GM21825 (cell line): Measurements from ENCODE around the gene AFF3.
"Not testable (repeated sequence)": the region's sequence is repeated elsewhere in the genome, so short reads cannot be mapped to it uniquely, and the experiment has no call there.

Source experiments
- ATAC-seq: cut with Tn5 transposase; IDR thresholded peaks from one replicate; pipeline ENCODE4 v1.9.1; 2021; ENCODE audit warnings: mild to moderate bottlenecking, moderate library complexity; ENCODE audit not compliant: unreplicated experiment

Gene AFF3

DNA sequence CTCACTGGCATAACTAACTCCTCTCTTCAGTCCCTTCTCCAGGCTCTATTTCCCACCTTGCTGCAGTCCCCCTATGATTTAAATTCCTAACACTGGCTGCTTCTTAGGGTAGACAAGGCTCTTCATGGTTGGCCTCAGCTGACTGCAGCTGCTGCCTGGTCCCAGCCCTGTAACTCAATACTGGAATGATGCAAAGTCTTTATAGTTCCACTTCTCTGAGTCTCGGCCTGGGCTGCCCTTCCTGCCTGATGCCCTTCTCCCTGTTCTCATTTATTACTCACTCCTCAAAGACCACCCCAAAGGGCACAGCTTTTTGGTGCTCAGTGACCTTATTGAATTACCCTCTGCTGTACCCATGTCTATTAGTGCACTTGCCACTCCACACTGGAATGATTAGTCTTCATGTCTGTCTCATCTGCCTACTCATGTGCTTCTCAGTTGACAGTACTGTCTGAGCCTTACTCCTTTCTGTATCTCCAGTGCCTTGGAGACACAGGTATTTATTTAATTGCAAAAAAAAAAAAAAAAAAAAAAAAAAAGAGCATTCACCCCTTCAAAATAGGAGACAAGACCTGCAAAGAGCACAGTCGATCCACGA is 453.1 kb downstream of the AFF3 start:
- no peak for ATAC-seq

DNA sequence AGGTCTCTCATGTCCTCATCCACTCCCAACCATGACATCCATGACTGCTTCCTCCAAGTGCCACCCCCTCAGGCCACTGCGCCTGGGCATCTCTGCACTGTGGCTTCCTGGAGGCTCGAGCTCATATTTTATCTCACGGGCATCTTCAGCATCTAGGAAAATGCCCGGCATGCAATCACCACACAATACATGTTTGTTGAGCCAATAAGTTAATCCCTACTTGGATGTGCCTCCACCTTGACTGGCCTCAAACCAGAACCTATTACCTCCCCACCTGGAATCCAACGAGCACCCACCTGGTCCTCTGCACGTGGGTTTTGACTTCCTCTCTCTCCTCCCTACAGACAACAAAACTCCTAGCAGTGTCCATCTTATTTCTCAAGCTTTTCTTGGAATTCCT is 453.7 kb downstream of the AFF3 start:
- no peak for ATAC-seq

DNA sequence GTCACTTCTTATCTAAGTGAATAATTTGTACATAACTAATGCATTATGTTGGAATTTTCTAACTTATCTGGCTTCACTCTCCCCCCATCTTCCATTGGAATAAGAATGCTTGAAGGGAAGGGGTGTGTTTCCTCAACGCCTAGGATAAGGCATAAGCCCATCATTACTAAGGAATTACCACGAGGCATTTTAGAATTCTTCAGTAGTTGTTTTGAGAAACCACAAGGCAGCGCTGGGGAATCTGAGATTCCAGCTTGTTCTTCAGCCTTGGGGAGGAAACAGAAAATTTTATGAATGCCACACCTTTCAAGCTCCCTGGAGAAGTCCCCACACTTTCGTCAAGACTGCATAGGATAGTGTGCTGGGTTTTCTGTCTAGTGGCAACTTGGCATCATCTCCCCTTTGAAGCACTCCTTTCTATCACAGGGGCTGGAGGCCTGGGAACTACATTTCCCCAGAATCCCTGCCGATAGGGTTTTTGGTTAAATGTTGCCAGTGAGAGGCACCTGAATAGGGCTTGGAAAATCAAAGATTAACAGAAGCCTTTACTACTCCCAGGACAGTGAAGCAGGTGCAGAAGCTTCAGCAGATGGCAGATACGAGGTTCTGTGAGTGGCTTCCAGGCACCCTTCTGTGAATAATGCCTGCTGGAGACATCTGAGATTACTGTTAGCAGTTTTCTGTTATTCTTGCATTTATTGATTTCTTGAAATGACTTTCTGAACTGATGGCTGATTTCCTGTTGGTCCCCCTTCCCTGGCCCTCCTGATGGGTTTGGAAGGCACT is 459.9 kb downstream of the AFF3 start:
- ATAC-seq = no peak

DNA sequence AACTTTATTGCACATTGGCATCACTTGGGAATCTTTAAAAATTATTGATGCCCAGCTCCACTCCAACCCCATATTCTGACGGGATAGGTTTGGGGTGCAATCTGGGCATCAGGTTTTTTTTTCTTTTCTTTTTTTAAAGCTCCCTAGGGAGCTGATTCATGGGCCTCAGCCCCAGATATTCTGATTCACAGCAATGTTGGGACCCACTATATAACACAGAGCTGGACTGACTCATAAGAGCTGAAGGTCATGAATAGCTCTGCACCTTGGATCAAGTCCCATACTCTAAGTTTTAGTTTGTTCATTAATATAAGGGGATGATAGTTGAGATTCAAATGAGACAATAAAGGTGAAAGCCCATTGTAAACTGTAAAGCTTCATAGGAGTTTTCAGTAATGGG is 461.4 kb downstream of the AFF3 start:
- no peak for ATAC-seq

DNA sequence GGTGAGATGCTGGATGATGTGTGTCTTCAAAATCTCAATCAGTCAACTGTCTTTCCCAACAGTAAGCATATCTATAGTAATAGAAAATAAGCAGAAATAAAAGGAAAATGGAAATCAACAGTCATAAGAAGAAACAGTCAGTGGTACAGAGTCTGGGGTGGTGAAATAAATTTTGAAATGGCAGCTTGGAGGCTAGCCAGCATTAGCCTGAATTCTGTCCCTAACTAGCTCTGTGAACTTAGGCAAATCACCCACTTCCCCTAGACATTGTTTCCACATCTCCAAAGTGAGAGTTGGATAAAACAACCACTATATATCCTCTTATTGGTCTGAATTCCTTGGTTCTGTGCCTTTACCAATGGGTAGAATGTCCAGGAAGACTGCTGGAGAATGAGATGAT is 462.9 kb downstream of the AFF3 start:
- no peak for ATAC-seq

DNA sequence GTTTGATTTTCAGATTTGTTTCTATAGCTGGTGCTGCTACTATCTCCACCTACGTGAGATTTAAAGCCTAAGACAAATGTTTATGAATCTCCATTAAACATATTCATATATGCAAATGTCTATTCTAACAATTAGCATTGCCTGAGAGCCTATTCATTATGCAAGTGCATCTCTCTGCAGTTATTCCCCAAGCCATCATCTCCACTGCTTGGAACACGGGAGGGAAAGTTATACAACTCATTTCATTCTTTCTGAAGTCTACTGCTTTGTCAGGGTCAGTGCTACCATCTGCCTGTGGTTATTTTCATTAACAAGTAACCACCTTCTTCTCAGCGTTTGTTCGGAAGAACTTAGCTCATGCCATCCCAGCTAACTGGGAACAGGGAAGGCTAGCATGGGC is 463.8 kb downstream of the AFF3 start:
- ATAC-seq = no peak

DNA sequence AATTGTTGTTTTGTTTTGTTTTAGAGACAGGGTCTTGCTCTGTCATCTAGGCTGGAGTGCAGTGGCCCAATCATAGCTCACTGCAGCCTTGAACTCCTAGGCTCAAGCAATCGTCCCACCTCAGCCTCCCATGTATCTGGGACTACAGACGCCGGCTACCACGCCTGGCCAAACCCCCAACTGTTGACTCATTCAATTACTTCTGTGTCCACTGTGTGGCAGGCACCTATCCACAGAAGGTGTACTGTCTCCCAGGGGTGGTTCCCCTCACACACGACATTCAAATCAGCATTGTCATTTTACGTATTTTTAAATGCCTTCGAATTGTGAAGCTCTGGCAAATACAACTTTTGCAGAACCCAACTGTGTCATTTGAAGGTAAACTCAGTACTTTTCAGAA is 464.6 kb downstream of the AFF3 start:
- ATAC-seq = no peak

DNA sequence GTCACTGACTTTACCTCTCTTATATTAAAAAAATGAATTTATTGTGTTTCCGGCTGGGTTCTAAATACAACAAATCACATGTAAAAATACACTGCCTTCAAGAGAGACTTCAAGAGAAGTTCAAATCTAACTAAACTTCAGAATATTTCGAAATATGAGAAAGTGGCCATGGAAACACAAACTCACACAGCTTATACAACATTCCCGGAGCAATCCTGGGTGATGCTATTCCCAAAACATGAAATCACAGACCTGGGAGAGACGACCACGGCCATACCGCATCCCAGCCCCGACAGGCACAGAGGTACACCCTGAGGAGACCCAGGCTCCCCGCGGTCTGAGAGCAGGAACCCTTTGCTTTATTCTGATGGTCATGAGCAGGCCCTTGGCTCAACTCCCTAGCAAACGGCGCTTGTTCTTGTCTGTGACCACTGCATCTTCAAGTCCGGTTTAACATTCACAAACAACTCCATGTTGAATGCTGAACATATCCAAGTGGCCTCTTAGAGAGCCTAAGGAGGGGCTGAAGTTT is 467.2 kb downstream of the AFF3 start:
- no peak for ATAC-seq

DNA sequence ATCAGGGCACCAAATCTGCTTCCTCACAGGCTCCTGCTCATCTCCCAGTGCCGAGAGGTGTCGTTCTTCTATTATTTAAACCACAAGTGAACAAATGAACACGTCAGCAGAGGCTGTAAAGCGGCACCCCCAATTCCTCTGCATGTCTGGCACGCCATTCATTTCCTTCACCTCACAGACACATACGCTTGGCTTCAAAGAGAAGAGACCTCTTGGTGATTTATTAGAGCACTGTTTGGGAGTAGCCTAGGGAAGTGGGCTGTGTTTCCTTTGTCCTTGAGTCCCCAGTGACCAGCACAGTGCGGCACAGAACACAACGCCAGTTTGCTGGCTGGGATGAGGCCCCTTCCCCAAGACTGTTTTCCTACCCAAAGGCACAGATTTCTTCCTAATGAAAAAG is 468.3 kb downstream of the AFF3 start:
- no peak for ATAC-seq

DNA sequence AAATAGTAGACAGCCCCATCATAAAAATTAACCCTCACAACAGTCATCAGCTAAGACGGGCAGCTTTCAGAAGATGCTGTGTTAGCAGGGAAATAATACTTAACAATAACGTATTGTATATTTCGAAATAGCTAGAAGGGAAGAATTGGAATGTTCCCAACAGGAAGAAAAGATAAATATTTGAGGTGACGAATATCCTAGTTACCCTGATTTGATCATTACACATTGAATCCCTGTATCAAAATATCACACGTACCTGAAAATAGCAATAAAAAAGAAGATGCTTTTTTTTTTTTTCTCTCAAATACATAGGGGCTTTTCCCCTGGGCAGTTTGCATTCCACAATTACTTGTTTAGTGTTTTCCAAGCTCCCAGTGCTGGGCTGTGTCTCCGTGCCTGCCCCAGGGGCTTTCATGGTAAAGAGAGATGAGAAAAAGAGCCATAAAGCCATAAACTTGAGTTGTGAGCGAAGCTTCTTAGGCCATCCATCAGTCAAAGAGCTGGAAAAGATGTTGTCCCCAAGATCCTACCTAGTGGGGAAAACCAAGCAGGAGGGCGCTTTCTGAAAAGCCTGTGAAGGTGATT is 469.5 kb downstream of the AFF3 start:
- ATAC-seq = no peak

DNA sequence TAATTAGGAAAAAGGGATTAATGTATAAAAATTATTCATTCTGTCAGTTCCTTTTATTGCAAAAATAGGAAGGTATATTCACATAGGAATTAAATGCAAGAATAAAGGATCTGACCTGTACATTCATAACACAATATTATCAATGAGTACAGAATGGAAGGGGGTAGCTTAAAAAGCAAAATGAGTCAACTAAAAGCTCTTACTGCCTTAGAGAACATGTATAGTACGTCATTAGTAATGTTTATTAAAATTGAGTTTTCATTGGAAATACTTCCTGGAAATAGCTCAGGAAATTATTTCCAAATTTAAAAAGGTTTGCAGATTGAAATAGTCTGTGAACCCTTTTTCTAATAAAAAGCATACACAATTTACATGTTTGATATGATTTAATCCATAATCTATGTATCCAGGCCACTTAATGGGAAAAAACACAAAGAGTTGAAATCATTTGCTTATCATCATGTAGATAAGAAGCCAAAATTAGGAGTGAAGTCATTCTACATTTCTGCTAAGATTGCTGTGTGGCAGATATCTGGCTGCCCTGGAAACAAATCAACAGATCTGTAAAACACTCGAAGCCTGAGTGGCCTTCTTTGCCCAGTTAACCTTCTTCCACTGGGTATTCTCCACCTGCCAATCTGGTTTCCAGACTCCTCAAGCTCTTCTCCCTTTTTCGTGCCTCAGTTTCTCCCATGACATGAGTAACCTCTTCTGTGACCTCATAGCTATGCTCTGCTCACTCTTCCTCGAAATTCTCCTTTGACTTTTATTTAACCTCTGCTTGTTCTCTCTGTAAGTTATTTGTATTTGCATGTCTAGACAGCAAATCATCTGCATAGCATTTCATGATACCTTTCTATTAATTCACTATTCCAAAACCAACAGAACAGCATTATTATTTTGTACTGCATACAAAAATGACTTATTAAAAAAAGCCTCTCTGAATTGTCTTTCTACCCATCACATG is 471.3 kb downstream of the AFF3 start:
- no peak for ATAC-seq

DNA sequence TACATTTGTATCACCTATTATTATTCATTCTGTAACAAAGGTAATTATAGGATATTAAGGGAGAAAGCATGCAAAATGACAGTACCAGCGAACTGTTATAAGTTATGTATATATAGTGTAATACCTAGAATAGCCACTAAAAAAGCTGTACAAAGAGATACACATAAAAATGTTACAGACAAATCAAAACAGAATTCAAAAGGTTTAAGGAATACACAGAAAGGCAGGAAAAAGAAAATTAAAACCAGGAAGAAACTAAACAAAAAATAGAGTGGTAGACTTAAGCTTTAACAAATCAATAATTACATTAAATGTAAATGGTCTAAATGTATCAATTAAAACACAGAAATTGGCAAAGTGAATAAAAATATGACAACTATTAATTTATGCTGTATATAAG is 476.1 kb downstream of the AFF3 start:
- no peak for ATAC-seq

DNA sequence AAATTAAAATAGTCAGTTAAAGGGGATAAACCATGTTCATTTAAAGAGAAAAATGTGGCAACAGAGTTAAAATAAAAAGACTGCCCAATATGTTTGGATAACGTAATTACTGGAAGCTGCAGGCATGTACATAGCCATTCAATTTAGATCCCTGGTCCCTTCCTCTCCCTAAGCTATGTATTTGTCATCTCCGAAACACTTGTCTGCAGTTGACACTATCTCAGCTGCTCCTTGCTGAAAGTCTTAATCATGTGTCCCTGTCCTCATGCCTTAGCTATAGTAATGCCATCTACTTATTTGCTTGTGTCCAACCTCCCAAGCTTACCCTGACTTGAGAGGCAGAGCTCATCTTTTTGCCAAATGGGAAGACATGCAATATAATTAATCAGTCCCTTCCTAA is 478.7 kb downstream of the AFF3 start:
- ATAC-seq = no peak

DNA sequence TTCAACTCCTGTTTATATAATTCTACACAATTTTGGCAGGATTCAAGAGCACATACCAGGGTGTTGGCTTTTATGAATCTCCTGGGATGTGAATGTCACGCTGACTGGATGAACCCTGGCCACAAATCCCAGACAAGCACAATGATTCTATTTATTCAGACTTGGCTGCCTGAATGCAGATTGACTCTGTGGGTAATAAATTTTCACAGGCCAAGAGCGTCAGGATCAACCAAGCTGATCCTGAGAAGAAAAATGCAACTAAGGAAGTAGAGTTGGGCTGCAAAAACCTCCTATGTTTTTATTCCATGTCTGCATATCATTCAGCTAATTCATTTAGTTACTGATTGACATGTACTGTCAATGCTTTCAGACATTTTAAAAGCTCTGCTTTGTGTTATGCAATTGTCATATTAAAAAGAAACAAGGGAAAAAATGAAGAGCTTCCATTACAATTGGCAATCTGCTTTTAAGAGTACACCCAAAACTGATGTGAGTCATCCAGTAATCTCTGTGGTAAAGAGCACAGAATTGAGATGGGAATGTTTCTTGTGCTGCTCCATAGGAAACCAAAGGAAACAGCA is 479.5 kb downstream of the AFF3 start:
- no peak for ATAC-seq

DNA sequence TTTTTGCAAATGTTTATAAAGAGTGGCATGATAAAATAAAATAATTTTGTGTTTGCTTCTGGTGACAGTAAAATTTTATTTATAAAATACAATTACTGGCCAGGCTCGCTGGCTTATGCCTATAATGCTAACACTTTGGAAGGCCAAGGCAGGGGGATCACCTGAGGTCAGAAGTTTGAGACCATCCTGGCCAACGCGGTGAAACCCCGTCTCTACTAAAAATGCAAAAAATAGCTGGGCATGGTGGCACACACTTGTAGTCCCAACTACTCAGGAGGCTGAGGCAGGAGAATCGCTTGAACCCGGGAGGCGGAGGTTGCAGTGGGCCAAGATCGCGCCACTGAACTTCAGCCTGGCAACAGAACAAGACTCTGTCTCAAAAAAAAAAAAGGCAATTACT is 480.6 kb downstream of the AFF3 start:
- ATAC-seq = not testable (repeated sequence)

DNA sequence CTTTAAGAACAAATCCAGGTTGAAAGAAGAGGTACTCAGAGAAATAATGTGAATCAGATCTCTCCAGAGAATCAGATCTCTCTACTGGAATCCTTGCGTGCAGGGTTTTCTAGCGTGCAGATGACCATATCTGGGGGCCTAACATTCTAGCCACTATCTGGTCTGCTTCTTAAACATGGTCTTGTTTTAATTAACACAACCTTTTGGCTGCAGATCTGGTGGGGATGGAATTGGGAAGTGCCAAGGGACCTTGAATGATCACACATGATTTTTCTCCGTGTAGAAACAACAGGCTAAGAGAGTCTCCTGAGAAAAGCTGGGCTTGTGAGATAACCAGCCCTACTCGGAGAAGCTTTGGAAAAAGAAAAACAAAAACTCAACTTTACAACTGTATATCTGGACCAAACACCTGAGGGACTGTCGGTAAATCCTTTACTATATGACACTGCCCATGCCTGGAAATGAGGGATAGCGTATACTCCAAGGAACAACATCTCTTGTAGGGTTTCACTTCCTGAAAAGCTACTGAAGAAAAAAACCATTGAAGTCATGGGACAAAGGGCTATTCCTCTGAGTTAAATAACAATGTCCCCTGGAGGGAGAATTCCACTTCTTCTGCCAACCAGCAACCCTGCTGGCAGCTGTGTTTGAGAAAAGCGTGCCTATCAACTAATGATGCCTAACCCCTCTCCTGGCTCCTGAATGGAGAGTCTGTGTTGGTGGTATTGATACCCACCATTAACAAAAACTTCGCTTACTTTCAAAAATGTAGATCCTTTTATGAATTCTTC is 481.6 kb downstream of the AFF3 start:
- no peak for ATAC-seq

DNA sequence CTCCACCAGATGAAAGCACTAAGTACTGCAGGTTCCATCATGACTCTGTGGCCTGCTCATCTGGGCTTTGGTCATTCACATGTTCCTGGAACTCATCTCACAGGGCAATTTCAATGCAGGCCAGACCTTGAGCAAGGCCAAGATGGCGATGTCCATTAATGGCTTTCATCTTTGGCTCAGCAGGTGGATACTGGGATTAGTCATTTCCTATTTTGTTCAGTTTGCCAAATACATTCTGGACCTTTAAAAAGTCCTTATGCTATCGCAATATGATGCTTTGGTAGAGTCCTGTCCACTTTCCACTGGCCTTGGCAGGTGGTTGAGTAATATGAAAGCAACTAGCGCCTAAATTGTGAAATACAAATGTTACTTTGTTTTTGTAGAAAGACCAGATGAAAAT is 482.5 kb downstream of the AFF3 start:
- ATAC-seq = no peak

DNA sequence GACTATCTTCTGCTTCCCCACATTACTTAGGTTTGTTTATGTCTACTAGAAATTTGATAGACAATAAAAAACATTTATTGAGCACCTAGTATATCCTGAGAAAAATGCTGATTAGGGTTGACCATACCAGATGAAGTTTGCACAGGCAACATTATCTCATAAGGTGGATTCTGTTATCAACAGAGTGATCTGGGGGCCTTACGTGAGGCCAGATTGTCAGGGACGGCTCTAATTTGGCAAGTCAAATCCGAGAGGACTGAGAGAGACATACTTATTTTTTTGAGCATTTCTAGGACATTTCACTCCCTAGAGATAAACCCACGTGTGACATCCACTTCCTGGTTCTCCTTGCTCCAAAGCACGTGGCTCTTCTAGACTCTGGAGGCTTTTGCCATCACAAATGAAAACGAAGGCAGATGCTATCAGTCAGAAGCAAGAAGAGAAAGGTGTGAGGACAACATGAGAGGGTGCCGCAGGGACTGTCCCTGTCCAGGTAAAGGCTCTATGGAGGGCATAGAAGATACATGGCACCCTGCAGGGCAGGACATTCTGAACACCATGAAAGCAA is 484.6 kb downstream of the AFF3 start:
- ATAC-seq = no peak

DNA sequence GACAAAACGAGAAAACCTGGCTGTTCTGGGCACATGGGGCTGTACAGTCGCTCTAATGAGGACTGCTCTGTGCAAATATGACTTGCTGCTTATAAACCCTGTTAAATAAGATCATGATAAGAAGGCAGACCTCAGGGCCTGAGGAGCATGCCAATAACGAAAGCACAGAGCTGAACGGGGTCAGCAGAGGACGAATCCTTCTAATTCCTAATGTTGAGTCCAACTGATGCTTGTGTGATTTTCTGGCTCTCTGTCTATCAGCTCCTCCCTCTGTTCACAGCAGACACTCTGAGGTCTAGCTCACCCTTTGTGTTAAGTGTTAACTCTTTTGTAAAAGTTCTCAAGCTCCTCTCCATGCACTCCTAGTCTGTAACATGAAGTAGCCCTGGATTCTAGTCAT is 485.4 kb downstream of the AFF3 start:
- no peak for ATAC-seq

DNA sequence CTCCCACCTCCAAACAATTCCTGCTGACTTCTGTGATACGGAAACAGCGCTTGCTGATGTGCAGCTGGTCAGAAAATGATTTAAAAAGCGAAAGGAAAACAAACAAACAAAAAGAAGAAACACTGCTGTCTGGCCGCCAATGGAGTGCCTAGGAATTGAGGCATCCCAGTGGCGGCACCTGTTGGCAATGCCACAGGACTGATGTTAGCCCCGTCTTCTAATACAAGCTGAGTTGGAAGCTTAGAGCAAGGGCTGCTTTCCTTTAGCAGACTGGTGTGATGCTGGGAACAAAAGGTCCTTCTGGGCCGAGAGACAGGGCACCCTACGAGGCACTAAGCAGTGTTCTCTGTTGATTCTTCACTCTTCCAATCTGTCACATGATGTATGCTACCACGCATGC is 489.0 kb downstream of the AFF3 start:
- ATAC-seq = no peak
